Measurements from ENCODE around the gene INPP5E. TPM values are rescaled to one million over a fixed set of nuclear protein-coding genes. Genes with fewer than 3 reads are reported as not detected.

The INPP5E gene
- total RNA-seq, 1 donor: 12.5 TPM

- no peak overlapping the region for H3K4me3 ChIP-seq (ENCODE audit: low read depth, low read length)
- TF ChIP-seq CTCF (IDR thresholded peaks at IDR 0.05; ENCODE audit: insufficient read depth, low read length): no peak
- DNase-seq (ENCODE audit: low read depth): no peak
These were observed 36.1 kb downstream of the INPP5E start for GRCh38 chr9:136403538-136403914.

GRCh38 chr9:136402067-136402466 is 37.6 kb downstream of the INPP5E start:
- no peak overlapping the region for H3K4me3 ChIP-seq (ENCODE audit: low read depth, low read length)
- no peak for TF ChIP-seq CTCF (IDR thresholded peaks at IDR 0.05; ENCODE audit: insufficient read depth, low read length)
- DNase-seq (ENCODE audit: low read depth): no peak

- no peak for TF ChIP-seq CTCF (IDR thresholded peaks at IDR 0.05; ENCODE audit: insufficient read depth, low read length)
- no peak for DNase-seq (ENCODE audit: low read depth)
These were observed 38.3 kb downstream of the INPP5E start for GRCh38 chr9:136401173-136401922.

GRCh38 chr9:136400038-136400834 is 39.4 kb downstream of the INPP5E start, which contains the start of gene SNAPC4:
SNAPC4 (minus strand) TSS chr9:136400170; CDS start chr9:136398428, 1,742 bp downstream.
- H3K4me3 ChIP-seq (ENCODE audit: low read depth, low read length): peak within 1 kb of the TSS; percentile 92
- peak; percentile 68 for TF ChIP-seq CTCF (IDR thresholded peaks at IDR 0.05; ENCODE audit: insufficient read depth, low read length)
- peak; percentile 79 for DNase-seq (ENCODE audit: low read depth)

More at GRCh38 chr9:136401173-136401922, 38.3 kb downstream of the INPP5E start:
- no peak overlapping the region for H3K4me3 ChIP-seq (ENCODE audit: low read depth, low read length)

GRCh38 chr9:136399176-136400037 is 40.2 kb downstream of the INPP5E start:
- no peak for TF ChIP-seq CTCF (IDR thresholded peaks at IDR 0.05; ENCODE audit: insufficient read depth, low read length)
- peak; percentile 39 for DNase-seq (ENCODE audit: low read depth)

GRCh38 chr9:136398286-136398685 is 41.4 kb downstream of the INPP5E start:
- TF ChIP-seq CTCF (IDR thresholded peaks at IDR 0.05; ENCODE audit: insufficient read depth, low read length): no peak
- no peak for DNase-seq (ENCODE audit: low read depth)
- H3K4me3 ChIP-seq (ENCODE audit: low read depth, low read length): peak overlapping the region; percentile 92

More at GRCh38 chr9:136399176-136400037, 40.2 kb downstream of the INPP5E start:
- H3K4me3 ChIP-seq (ENCODE audit: low read depth, low read length): peak overlapping the region; percentile 92
